HG02943 (cell line): Measurements from ENCODE around the gene CD84.
"Not testable (repeated sequence)": the region's sequence is repeated elsewhere in the genome, so short reads cannot be mapped to it uniquely, and the experiment has no call there.

Experiments
- ATAC-seq: cut with Tn5 transposase; IDR thresholded peaks from one replicate; pipeline ENCODE4 v1.9.1; 2021; ENCODE audit warnings: mild to moderate bottlenecking, low read depth, moderate library complexity; ENCODE audit not compliant: unreplicated experiment

CD84 gene

DNA sequence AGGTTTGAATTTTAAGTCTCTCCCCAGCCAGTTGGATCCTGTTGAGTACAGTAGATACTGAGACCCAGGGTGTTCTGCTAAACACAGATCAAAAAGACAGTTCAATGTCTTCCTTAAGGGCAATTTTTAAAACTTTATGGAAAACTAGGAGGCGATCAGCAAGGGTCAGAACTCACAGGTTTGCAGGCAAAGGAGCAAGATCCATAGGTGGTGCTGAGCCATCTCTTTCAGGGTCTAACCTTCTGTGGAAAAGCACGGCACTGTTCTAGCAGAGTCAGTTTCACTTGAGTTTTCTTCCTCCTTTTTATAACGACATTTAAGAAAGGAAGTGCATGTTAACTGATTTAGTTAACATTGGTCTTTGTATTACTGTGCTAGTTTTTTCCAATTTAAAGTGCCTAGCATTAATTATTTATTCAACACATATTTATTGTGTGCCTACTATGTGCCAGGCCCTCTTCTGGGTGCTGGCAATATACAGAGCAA lies at the start of gene CD84:
TSS of gene CD84 (minus strand) at position 281 of the 486 bp plus-strand sequence. CDS start at position 222, 59 bp downstream.
- no peak for ATAC-seq

GRCh38 chr1:160628799-160629263 lies 49.5 kb upstream of the CD84 start:
- no peak for ATAC-seq

DNA sequence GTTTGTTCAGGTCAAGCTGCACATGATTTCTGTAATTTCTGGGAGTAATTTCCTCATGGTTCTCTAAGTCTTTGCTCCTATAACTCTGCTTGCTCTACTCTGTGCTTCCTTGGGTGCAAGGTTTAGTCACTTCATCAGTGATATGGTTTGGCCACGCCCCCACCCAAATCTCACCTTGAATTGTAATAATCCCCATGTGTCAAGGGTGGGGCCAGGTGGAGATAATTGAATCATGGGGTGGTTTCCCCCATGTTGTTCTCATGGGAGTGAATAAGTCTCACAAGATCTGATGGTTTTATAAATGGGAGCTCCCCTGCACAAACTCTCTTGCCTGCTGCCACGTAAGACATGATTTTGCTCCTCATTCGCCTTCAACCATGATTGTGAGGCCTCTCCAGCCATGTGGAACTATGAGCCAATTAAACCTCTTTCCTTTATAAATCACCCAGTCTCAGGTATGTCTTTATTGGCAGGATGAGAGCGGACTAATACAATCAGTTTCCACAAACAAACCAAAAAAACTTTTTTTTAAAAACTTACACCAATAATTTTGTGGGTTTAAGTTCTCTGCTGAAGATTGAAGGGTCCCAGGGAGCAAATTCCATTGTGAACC lies 48.5 kb upstream of the CD84 start:
- not testable (repeated sequence) for ATAC-seq

DNA sequence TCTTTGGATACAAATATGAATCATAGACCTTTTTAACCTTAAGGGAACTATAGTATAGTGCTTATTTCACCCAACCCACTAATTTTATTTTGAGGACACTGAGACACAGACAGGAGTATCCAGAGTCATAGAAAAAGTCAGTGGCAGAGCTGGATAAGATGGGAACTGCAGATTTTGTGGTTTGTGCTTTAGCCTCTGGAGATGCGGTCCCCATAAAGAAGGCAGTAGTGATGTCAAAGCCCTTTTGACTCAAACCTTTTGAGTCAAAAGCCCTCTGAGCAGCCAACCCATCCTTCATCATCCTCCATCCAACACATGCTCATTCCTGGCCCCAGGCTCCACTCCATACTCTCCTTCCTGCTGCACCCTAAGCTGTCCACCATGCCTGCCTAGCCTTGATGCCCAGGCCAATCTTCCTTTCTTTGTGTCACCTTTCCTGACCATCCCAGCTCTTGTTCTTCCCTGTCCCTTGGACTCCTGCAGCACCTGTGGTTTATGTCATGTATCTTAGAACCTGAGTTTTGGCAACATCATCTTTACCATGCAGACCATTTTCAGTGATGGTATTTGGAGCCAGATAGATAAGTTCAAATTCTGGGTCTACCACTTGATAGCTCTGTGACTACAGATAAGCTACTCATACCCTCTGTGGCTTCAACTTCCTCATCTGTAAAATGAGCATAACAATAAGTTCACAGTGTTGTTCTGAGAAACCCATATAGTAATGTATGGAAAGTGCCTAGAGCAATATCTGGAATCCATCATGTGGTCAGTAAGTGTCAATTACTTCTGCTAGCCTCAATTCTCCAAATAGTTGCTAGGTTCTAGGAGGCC lies 47.4 kb upstream of the CD84 start:
- no peak for ATAC-seq

GRCh38 chr1:160625725-160626498 lies 46.6 kb upstream of the CD84 start:
- no peak for ATAC-seq

DNA sequence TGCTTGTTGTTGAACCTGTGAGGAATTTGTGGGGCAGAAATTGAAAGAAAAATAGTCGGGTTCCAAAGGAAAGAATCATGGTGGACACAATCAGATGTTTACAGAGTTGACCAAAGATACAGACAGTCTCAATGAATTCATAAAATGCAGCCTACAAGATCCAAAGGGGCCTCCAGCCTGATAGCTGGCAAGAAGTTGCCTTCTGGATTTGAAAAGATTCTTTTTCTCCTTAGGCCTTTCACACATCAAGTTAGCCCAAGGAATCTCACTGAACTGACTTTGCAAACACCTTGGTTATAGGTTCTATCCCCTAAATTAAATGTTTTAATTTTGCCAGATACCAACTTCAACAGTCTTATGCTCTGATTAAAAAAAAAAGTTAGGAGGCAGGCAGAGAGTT lies 46.0 kb upstream of the CD84 start:
- no peak for ATAC-seq

DNA sequence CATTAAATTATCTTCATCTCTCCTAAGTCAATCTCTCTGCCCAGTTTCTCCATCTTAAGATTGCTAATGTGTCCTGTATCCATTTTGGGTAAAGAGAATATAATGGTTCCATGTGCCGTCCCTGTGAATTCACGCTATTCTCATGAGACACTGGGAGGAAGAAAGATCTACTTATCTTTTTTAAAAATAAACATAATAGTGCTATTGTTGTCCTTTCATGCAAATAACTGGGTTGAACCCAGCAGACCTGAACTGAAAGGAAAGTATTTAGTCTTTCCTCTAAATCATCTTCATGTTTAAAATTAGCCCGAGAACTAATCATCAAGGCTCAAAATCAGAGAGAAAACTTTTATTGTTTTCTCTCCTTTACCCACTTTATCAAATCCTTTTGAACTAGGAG lies 45.2 kb upstream of the CD84 start:
- ATAC-seq = no peak

DNA sequence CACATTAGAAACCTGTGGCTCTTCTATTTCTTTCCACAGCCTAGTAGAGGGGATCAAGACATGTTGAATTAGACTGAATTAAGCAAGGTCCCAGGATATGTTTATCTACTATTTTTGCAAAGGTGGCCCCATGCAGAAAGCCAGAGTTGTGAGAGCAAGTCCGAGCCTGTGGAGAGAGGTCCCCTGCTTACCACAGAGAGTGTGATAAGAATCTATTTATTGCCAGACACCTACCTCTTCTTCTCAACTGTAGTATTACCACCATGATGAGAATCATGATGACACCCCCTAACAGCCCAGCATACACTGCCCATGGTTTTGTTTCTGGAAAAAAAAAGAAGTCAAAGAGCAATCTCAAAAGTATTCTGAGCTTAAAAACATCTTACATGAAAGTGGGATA lies 44.6 kb upstream of the CD84 start:
- ATAC-seq = no peak

- ATAC-seq = no peak
These were observed 43.9 kb upstream of the CD84 start for GRCh38 chr1:160623227-160623633.

- no peak for ATAC-seq
These were observed 43.4 kb upstream of the CD84 start for GRCh38 chr1:160622501-160623226.

DNA sequence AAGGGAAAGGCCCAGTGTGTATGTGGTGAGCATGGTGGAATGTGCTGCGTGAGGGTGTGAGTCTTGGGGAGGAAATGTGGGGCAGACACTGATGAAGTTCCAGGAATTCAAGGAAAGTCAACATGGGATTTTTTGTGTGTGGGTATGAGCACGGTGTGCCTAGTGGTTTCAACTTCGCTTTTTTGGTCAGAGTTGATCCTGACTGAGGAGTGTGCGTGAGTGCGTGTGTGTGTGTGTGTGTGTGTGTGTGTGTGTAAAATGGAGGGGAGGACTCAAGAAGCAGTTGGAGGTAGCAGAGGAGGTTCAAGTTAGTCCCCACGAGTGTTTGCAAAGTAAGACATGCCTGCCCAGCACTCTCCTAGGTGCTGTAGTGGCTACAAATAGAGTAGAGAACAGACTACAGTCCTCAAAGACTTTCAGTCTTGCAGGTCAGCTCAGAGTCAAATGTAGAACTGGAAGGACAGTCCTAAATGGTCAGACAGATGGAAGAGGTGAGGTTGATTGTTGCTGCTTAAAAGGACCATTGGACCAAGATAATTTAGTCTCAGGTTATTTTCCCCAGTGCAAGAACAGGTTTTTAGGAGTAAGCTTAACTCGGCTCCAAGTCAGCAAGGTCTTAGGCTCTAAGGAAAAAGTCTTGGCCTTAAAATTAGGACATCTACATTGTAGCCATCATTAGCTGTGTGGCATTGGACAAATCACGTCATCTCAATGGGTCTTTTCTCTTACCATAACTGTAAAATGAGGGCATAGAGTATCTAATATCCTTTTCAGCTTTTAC lies 42.5 kb upstream of the CD84 start:
- no peak for ATAC-seq

DNA sequence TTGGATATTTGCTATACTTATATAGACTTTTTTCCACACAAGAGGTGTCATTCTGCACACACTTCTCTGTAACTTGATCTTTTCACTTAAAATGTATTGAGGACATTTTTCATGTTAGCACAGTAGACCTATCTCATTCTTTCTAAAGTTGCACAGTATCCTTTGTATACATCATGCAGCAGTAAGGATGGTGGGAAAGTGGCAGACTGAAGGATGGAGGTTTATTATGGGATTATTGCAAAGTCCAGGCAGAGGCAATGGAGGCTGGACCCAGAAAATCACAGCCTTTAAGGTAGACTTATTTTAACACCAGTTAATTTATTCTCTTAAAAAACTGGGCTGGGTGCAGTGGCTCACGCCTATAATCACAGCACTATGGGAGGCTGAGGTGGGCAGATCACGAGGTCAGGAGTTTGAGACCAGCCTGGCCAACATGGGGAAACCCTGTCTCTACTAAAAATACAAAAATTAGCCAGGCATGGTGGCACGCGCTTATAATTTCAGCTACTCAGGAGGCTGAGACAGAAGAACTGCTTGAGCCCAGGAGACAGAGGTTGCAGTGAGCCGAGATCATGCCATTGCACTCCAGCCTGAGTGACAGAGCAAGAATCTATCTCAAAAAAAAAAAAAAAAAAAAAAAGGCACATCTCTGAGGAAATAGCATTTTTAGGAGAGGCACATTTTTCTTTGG lies 41.8 kb upstream of the CD84 start:
- no peak for ATAC-seq

- ATAC-seq = no peak
These were observed 40.5 kb upstream of the CD84 start for GRCh38 chr1:160619742-160620277.

- no peak for ATAC-seq
These were observed 39.5 kb upstream of the CD84 start for GRCh38 chr1:160618763-160619274.

- no peak for ATAC-seq
These were observed 39.0 kb upstream of the CD84 start for GRCh38 chr1:160618327-160618726.

- no peak for ATAC-seq
These were observed 36.4 kb upstream of the CD84 start for GRCh38 chr1:160615660-160616059.

DNA sequence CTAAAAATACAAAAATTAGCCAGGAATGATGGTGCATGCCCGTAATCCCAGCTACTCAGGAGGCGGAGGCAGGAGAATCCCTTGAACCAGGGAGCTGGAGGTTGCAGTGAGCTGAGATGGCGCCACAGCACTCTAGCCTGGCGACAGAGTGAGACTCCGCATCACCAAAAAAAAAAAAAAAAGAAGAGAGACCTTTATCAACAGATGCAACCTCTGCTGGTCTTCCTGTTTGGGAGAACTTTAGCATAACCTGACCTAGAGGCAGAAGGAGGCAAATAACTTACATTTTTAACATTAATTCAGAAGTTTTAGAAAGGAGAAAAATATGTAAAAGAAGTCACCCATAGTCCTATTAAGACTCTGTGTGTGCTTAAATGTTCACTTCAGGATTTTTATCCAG lies 35.1 kb upstream of the CD84 start:
- no peak for ATAC-seq

DNA sequence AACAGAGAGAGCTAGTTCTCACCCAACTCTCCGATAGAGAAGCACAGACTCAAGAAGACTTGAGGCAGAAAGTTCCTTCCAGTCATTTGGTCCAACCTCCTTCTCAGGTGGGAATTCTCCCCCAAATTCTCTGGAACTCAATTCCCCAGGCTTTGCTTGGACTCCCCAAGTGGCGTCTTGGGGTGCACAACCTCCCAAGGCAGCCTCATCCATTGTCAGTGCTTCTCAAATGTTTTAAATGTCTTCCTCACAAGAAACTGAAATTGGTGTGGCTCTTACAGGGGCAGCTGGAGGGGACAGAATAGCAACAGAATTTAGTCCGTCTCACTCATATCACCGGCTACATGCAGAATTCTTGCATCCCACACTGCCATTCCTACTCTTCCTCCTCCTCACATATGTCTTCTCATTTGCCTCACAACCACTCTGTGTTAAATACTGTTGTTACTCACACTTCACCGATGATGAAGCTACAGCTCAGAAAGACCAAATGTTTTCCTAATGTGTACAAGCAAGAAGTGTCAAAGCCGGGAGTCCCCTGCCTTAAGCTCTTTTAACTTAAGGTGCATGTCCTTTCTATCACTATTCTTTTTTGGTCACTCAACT lies 33.4 kb upstream of the CD84 start:
- no peak for ATAC-seq
